GM19351 (cell line): ENCODE measurements around the gene TBC1D4.
"Not testable (repeated sequence)": the region's sequence is repeated elsewhere in the genome, so short reads cannot be mapped to it uniquely, and the experiment has no call there.

Source experiments
- ATAC-seq: cut with Tn5 transposase; IDR thresholded peaks from one replicate; pipeline ENCODE4 v1.9.1; 2021; ENCODE audit warnings: mild to moderate bottlenecking, moderate library complexity; ENCODE audit not compliant: unreplicated experiment

TBC1D4 gene

DNA sequence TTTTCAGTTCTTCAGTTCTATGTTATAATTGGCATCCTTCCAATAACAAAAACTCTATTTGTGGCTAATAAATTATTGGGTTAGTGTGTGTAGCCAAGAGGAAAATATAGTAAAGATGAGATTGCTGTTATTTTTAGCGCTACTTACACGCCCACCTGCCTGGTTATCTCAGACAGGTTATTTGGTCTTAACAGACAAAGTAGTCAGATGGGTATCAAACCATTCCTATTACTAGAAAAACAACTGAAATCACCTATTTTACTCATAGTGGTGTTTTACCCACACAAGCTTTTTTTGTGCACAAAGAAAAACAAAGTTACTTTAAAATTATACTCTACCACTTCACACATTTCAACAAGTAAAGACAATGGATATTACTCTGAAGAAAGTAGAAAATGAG lies 151.2 kb downstream of the TBC1D4 start:
- ATAC-seq: no peak

DNA sequence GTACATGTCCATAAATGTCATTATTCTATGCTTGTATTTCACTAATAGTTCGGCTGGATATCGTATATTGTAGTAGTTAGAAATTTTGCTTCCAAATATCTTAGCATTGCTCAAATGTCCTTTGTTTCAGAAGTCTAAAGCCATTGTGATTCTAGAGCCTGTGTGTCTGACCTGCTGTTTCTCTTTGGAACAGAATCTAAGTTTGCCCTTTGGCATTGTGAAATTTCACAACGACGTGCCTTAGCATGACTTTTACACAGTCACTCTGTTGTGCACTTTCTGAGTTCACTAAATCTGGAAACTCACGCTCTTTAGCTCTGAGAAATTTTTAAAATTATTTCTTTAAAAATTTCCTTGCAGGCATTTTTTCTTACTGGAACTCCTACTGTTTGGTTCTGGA lies 152.2 kb downstream of the TBC1D4 start:
- ATAC-seq: no peak

DNA sequence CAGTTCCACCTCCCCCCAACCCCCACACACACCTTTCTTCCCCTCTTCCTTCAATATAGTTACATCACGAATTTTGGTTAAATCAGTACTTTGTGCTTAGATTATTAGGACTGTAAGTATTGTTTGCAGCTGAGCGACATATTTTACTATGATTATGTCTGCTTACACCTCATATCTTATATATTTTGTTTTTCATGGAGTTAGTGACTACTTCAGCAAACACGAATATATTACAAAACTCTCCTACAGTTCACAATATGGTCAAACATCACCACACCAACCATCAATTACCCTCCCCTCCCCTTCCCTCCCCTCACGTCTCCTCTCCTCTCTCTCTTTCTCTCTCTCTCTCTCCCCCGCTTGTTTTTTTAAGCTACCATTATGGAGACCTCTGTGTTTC lies 152.9 kb downstream of the TBC1D4 start:
- ATAC-seq: no peak

DNA sequence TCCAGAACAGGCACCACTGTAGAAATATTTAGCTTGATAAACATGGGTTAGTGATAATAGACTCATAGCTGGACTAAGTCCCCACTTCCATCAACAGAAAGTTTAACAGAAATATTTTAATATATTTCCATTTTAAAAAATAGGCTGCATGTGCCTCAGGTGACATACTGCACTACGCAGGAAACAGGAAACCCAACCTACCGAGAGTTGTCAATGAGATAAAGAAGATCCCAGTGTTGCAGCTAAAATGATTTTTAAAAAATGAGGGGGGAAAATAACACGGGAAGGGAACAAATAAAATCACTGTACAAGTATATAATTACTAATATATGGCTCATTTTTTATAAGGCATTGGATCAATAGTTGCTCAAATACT lies 154.8 kb downstream of the TBC1D4 start:
- ATAC-seq: no peak

DNA sequence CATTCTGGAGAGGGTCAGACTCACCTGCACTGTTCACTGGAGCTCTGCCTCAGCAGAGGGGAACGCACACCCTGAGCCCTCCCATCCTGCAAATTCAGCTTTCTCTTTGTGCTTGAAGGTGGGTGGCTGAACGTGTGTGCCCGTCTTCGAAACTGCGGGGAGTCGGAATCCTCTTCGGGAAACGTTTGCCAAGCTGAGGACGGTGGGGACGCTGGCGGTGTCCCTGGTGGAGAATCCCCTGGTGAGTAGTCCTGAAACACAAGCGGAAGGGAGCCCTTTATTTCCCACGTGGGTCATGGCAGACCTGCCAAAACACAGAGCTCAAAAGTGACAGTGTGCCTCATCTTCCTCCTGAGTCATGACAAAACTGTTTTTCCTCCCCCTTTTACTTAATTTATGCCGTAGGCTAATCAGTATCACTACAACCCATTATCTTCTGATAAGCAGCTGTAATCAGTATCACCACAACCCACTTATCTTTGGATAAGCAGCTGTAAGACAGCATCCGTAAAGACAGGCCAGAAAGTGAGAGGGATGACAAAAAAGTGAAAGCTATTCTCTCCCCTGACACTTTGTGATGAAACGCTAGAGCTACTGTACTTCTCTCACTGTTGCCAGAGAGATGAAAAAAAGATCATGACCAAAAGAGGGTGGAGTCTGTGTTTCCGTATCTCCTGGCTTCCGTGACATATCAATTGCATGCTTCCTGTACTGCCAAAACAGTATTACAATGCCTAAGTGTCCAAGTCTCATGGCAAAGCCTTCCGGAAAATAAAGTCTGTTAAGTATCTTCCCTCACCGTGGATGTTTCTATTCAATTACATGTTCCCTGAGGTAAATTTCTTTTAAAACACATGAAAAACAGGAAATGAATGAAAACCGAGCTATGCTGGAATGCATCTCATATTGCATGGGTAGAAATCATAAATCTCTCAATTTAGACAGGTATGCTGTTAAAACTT lies 155.5 kb downstream of the TBC1D4 start:
- ATAC-seq: peak; percentile 90

DNA sequence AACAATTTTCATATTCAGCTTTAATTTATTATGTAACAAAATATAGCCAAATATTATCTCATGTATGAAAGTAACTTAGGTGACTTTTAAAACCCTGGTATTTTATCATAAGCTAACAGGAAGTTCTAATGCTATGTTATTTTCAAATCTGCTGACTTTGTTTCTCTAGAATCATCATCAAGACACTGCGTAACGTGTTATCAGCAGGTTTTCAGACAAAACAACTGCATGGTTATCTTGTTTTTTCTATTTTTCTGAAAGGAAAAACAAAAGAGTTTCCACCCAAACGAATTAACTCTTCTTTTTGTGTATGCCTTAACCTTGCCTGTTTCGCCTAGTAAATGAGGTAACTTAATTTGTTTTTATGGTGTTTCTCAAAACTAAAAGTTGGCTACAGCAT lies 156.3 kb downstream of the TBC1D4 start:
- no peak for ATAC-seq

DNA sequence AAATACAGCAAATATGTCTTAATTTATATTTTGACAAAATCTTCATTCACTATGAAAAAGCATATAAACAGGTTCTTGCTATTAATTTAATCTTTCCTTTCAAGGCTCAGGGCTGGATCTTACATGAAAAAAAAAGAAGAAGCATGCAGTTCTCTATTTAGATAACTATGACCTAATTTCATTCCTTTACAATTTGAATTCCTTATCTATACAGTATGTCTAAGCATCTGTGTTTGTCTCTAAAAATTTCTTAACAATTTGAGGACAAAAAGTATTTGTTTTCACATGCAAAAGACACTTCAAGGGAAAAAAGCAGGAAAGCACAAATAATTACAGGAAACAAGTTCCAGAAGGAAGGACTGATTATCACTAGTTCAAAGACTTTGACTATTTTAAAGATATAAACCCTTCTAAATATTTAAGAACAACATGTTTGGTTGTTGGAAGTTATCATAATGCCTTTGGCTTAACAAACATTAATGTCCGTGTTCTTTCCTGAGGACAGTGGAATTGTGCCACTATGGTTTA lies 157.5 kb downstream of the TBC1D4 start:
- ATAC-seq: no peak

DNA sequence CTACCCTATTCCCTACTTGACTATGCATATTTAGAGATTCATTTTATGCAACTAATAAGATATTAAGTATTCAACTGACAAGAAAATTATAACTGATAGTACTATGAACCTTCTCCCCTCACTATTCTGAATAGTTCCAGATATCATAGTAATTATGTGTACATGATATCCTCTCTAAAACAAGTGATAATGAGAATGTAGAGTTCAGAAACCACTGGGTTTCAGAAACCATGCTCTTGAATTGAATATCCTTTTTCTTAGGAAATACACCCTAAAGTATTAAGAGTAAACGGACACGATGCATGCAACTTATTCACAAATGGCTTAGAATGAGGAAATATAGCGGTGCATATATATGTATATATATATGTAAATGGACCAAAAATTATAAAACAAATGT lies 160.9 kb downstream of the TBC1D4 start:
- ATAC-seq: no peak

DNA sequence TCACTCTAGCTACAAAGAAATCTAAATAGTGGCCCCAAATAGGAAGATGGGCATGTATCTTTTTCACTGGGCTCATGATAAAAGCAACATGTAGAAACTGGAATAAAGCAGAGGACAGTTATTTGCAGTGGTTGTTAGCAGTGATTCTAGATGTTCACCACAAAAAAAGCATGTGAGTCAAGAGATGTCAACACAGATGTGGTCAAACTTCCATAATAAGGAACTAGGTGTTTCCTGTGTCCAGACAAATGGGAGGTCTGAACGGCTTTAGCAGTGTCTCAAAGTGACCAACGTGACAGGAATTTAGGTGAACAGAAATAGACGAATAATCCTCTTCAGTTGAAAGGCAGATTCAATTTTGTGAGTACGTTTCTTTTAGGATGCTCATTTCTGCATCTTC lies 162.7 kb downstream of the TBC1D4 start:
- ATAC-seq: no peak

DNA sequence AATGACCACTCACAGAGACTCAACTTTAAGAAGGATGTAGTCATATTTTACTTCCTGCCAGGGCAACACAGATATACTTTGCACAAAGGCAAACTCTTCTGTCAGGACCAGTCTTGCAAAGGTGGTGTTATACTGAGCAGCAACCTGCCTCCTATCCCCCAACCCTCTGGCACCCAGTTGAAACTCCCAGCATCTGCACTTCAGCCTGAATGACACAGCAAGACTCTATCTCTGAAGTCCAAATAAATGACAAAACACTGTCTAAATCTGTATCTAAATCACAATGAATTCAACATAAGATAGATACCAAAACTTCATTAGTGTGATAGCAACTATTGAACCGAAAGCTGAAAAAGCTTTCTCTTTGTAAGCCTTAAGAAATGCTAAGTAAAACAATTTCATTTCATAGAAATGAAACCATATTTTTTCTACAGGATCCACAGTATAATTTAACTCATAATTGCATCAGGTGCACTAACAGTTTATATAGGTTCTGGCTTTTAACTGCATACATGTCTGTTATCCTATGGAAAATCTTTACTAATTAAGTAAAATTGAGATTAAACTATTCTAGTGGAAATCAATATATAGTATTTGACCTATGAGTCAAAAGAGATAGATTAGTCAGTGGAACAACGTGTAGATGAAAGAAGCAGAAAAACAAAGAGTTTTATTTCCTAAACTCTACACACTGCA lies 163.7 kb downstream of the TBC1D4 start:
- ATAC-seq: peak; percentile 59

DNA sequence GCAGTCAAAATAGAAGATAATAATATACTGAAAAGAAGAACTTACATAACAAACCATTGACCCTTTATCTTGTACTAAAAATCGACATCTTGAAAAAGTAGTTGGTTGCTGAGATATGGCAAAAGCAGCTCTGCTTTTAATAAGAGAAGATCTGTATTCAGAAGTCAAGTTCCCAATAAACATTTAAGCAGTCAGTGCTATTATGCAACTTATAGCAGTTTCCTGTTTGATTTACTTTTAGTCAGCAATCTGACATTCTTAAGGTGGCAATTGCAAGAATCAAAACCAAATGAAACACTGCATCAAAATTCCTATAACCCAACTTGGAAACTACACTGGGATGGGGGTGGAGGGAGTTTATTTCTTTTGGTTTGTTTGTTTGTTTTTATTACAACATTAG lies 165.5 kb downstream of the TBC1D4 start:
- ATAC-seq: no peak

DNA sequence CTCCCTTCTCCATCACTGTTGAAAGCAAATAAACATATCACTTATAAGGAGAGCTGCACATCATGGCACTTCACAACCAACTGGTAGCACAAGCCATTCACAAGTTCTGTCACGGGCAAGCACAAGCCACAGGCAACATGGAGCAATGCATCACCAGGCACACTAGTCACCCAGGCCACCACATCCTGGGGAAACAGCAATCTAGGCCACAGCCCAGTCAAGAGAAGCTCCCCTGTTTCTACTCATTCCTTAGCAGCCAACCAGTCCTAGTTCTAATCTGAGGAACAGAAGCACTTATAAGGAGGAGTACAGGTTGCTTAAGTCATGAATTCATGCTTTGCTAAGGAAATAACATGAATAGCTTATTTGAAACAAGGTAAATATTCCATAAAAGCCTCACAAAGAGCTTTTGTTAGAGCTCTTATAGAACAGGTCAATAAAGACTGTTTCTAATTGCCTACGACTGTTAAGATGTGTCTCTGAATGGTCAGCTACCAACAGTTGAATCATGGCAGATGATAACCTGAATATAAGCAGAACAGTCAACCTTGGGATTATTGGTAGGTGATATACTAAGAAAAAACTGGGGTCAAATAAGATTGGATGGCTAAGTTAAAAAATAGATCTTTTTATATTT lies 169.0 kb downstream of the TBC1D4 start:
- ATAC-seq: peak; percentile 41

DNA sequence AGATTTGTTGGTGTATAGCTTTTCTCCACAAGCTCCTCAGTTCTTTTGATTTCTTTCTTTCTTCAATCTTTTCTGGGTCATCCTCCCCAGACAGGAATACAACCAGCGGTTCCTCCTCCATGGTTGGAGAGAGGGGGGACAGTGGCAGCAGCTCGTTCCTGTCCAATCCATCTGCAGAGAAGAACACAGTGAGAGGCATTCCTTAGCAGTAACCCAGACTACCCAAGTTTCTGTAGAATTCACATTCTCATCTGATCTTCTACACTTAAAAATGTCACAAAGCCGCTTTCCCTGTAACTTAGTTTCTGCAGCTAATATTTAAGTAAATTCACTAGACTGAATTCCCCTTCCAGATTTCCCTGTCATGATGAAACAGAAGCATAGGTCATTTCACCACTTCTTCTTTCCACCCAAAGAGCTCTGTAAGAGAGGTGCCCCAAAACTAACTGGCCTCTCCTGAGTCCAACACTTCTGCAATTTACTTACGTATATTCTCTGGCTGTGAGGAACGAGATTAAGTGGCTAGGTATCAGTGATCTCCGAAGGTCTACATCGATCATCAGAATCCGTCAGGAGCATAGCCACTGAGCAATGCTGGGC lies 171.9 kb downstream of the TBC1D4 start:
- peak; percentile 47 for ATAC-seq

DNA sequence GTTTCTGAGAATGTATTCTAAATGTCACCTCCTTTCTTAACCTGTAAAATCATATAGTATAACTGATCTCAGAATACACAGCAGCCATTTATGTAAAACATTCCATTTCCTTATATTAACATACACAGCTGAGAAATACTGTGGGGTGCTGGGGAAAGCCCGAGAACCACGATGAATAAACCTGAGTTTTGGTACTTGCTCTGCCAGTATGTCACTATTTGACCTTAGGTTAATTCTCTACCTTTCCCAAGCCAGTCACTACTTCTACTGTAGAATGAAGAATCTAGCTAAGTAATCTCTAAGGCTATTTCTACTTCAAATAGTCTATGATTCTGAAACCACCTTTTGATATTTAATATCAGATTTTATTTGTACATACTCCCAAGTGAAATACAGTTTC lies 173.7 kb downstream of the TBC1D4 start:
- ATAC-seq: peak; percentile 57

DNA sequence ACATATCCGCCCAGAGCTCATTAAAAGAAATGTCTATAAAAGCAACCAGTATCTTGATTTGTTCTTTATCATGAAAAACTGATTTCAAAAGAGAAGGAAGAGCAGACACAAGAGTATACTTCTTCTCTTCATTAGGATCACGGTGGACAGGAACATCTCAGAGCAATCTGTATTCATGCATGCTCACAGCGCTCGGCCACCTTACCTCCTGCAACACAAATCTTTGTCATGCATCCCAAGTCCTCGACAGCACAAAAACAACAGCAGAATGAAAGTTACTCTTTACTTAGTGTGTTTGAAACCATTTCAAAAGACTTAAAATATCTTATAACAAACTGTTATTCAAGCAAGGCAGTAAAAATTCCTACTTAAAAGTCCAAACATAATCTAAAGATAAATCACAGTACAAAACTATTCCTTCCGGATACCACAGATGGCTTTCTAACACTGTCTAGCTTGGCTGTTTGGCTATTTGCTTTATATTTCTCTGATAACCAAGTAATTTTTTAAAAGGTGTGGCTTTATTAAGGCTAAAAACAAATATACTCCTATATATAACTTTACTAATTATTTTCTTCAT lies 174.5 kb downstream of the TBC1D4 start:
- ATAC-seq: no peak

DNA sequence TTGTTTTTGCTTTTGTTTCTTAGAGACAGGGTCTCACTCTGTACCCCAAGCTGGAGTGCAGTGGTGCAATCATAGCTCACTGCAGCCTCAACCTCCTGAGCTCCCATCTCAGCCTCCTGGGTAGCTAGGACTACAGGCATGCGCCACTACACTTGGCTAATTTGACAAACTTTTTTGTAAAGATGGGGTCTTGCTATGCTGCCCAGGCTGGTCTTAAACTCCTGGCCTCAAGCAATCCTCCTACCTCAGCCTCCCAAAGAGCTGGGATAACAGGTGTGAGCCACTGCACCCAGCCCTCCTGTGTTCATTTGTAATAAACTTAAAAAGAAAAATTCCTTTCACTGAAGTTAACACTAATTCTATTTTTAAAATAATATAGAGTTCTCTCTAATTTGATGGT lies 175.0 kb downstream of the TBC1D4 start:
- ATAC-seq: not testable (repeated sequence)

DNA sequence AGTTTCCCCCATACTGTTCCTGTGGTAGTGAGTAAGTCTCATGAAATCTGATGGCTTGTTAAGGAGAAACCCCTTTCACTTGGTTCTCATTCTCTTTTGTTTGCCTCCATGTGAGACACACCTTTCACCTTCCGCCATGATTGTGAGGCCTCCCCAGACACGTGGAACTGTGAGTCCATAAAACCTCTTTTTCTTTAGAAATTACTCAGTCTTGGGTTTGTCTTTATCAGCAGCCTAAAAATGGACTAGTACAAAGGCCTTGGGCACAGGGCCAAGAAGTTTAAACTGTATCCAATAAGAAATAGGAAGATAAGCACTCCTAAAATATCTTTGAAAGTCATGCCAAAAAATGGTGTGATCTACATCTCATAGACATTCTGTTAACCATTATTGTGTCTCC lies 176.9 kb downstream of the TBC1D4 start:
- no peak for ATAC-seq

DNA sequence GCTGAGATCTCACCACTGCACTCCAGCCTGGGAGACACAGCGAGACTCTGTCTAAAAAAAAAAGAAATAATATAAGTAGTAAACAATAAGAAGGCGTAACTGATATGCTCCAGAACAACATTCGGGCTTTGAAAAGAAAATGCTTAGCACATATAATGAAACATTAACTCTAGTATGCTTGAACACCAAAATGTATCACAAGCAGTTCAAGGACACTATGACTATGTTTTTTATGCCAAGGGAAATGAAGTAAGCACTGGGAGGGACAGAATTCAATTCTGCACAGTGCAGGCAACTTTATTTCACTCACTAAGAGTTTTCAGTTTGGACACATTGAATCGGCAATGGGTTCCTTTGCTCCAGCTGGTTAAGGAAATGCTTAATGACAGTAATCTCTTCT lies 178.7 kb downstream of the TBC1D4 start:
- ATAC-seq: no peak

DNA sequence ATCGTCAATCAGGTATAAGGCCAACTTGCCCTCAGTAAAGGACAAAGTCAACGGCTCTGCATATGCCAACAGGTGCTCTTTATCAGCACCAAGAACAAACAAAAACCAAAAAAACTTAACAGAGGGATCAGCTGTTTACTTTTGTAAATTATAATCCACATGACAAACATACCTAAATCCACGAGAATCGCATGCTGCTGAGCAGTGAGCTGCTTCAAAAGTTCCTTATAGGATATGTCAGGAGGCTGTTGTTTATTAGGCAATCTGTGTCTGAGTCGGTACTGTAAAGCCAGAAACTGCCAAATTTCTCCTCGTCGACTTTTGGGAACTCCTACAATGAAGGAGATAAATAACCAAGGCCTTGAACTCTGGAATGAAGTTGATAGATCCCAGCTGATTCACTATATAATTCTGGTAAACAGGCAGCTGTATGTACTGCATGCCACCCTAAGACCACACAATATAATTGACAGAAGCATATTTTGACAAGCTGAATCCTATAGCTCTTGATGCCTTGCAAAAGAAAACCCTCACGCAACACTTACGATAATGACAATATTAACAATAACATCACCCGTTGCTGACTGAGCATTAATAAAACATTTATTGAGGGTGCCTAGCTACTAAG lies 179.8 kb downstream of the TBC1D4 start:
- ATAC-seq: no peak
